Stimulated activated effector memory CD8-positive, alpha-beta T cell treated with anti-CD3 and anti-CD28 coated beads, Interleukin-12 subunit alpha, Interleukin-12 subunit beta, amount 100 ng/mL, for 72 hours (primary cell): Measurements from ENCODE around the gene PPA1.
"Not testable (repeated sequence)": the region's sequence is repeated elsewhere in the genome, so short reads cannot be mapped to it uniquely, and the experiment has no call there.

Source experiments
- ATAC-seq: fragments of 150-1000 bp; cut with Tn5 transposase; 2 replicates; pipeline ENCODE4 v1.10.0; 2021
- DNase-seq, 2 donors: peaks; one replicate each; pipeline ENCODE4 v3.0.0; 2021 to 2022; ENCODE audit warnings: low spot score in 2 of 2
- H3K27ac Mint-ChIP-seq: one replicate; pipeline ENCODE4 v1.8.0; 2022; ENCODE audit warnings: mild to moderate bottlenecking, mixed read lengths
- H3K36me3 Mint-ChIP-seq: one replicate; pipeline ENCODE4 v1.8.0; 2022; ENCODE audit warnings: mild to moderate bottlenecking, mixed read lengths
- H3K4me1 Mint-ChIP-seq: one replicate; pipeline ENCODE4 v1.8.0; 2022; ENCODE audit warnings: mixed read lengths
- H3K4me3 Mint-ChIP-seq: one replicate; pipeline ENCODE4 v1.8.0; 2022; ENCODE audit warnings: mild to moderate bottlenecking, mixed read lengths
- H3K9me3 Mint-ChIP-seq: one replicate; pipeline ENCODE4 v1.8.0; 2022; ENCODE audit warnings: mixed read lengths

PPA1 gene

DNA sequence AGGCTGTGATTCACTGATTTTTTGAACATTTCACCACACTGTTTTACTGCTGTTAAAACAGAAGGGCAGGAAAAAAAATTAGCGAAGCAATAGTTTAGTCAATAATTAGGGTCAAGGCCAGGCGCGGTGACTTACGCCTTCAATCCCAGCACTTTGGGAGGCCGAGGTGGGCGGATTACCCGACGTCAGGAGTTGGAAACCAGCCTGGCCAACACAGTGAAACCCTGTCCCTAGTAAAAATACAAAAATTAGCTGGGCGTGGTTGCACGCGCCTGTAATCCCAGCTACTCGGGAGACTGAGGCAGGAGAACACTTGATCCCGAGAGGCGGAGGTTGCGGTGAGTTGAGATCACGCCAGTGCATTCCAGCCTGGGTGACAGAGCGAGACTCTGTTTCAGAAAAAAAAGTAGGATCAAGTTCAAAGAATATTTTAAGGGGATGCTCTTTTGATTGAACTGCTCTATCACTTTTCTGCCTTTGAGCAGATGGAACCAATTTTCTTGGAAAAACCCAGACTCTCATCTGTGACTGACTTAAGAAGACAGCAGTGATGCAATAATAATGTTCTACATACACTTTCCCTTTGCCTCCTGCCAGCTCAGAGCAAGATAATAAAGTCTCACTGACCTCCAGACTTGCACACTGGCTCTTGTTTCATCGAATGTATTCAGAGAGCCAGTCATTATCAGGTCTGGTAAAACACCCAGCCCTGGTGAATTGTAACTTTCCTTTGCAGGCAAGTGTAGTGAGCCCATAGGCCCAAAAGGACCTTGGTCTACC is 1.6 kb upstream of the PPA1 start:
- Mint-ChIP-seq H3K4me1 (peaks cover 7% of the 10 kb centered on the region), H3K9me3 (no peaks in the 10 kb centered on the region), H3K4me3 (peak overlapping the region; percentile 88), H3K36me3 (peaks cover 23% of the 10 kb centered on the region), H3K27ac (no peak overlapping the region)
- no peak for ATAC-seq
- DNase-seq, result no peak

GRCh38 chr10:70233939-70234300 is 691 bp upstream of the PPA1 start:
- Mint-ChIP-seq H3K27ac (peak overlapping the region; percentile 89), H3K36me3 (peaks cover 32% of the 10 kb centered on the region), H3K9me3 (no peaks in the 10 kb centered on the region)

GRCh38 chr10:70232859-70233108 is 445 bp downstream of the PPA1 start:
- peak overlapping the region; percentile 88 for H3K4me3 Mint-ChIP-seq
- H3K4me1 Mint-ChIP-seq, result peaks cover 12% of the 10 kb centered on the region
- ATAC-seq (no peak), DNase-seq (no peak)
- peak overlapping the region; percentile 80 for H3K27ac Mint-ChIP-seq
- no peaks in the 10 kb centered on the region for H3K9me3 Mint-ChIP-seq
- H3K36me3 Mint-ChIP-seq, result peaks cover 44% of the 10 kb centered on the region

More at GRCh38 chr10:70233939-70234300, 691 bp upstream of the PPA1 start:
- DNase-seq, result no peak
- Mint-ChIP-seq H3K4me3 (peak overlapping the region; percentile 88), H3K4me1 (peaks cover 8% of the 10 kb centered on the region)
- ATAC-seq, result no peak

DNA sequence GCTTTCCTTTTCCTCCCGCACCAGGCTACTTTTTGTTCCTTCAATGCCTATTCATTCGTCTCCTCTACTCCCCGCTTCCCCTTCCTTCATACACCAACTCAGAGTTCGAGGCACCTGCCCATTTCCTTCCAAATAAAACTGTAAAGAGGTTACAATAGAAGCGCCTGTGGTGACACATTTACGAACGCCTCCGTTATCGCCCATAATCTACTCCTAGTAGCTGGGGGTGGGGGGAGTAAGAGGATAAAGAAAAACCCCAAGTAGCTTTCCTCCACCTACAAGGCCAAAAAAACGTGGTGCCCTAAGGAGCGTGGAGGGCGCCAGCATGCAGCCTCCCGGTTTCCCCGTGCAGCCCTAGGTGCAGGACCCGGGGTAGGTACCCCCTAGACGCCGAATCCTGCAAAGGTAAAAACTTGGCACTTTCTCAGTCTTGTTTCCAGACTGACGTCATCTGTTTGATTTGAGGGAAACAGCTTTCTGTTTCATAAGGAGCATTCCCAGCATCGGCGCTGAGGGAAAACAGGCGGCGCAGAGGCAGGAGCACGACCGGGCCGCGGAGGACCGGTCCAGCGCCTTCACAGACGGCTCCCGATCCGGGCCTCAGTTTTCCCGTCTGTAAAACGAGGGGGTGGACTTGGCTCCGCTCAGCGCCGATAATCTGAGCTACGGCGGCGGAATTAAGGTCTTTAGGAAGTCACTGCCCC is 922 bp downstream of the PPA1 start:
- H3K4me3 Mint-ChIP-seq, result peak overlapping the region; percentile 88
- no peaks in the 10 kb centered on the region for H3K9me3 Mint-ChIP-seq
- ATAC-seq (peak; percentile 20), DNase-seq (peak in 1 of 2 donors; percentile 71)
- peaks cover 12% of the 10 kb centered on the region for H3K4me1 Mint-ChIP-seq
- H3K36me3 Mint-ChIP-seq, result peaks cover 48% of the 10 kb centered on the region
- H3K27ac Mint-ChIP-seq, result peak overlapping the region; percentile 80

GRCh38 chr10:70228491-70228890 is 4.7 kb downstream of the PPA1 start:
- no peak overlapping the region for H3K4me3 Mint-ChIP-seq
- peaks cover 80% of the 10 kb centered on the region for H3K36me3 Mint-ChIP-seq
- peaks cover 30% of the 10 kb centered on the region for H3K4me1 Mint-ChIP-seq
- DNase-seq (no peak), ATAC-seq (no peak)
- H3K27ac Mint-ChIP-seq, result no peak overlapping the region
- H3K9me3 Mint-ChIP-seq, result no peaks in the 10 kb centered on the region

DNA sequence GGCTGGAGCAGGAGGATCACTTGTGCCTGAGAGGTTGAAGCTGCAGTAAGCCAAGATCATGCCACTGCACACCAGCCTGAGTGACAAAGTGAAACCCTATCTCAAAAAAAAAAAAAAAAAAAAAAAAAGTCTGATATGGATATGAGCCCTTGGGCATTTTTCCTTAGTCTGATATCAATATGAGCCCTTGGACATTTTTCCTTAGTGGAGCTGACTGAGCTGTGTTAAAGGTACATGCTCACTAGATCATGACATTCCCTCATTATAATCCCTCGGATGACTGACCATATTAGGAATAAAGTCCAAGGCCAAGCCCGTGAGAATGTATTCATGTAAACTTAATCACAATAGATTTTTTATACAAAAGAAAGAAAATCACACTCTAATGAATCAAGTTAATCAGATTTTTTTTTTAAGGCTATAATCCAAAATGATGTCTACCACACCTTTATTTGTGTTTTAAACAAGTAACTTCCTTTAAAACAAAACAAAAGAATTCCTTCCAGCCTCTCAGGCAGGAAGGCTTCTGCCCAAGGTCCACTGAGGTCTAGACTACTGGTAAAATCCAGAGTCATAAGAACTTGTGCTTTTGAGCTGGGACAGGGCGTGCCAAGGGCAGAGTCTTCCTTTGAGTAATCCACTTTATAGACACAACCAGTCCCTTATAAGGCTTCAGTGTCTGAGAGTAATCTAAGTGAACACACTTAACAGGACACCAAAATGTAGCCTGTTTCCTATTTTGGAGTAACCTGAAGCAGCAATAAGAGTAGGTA is 5.5 kb downstream of the PPA1 start:
- H3K9me3 Mint-ChIP-seq, result no peaks in the 10 kb centered on the region
- DNase-seq, result no peak

GRCh38 chr10:70223728-70224127 is 9.5 kb downstream of the PPA1 start:
- peaks cover 36% of the 10 kb centered on the region for H3K4me1 Mint-ChIP-seq
- no peak for ATAC-seq
- H3K36me3 Mint-ChIP-seq, result peaks cover 69% of the 10 kb centered on the region
- no peak overlapping the region for H3K27ac Mint-ChIP-seq
- DNase-seq, result no peak
- H3K4me3 Mint-ChIP-seq, result no peak overlapping the region
- no peaks in the 10 kb centered on the region for H3K9me3 Mint-ChIP-seq

More for the DNA sequence above, 5.5 kb downstream of the PPA1 start:
- ATAC-seq, result no peak
- peaks cover 35% of the 10 kb centered on the region for H3K4me1 Mint-ChIP-seq
- no peak overlapping the region for H3K27ac Mint-ChIP-seq
- H3K4me3 Mint-ChIP-seq, result no peak overlapping the region
- peaks cover 85% of the 10 kb centered on the region for H3K36me3 Mint-ChIP-seq

GRCh38 chr10:70222811-70223447 is 10.3 kb downstream of the PPA1 start:
- H3K27ac Mint-ChIP-seq, result peak overlapping the region; percentile 29
- ATAC-seq, H3K4me3 Mint-ChIP-seq, DNase-seq, H3K9me3 Mint-ChIP-seq: not testable (repeated sequence)
- H3K36me3 Mint-ChIP-seq, result peaks cover 69% of the 10 kb centered on the region
- peaks cover 34% of the 10 kb centered on the region for H3K4me1 Mint-ChIP-seq

- peaks cover 69% of the 10 kb centered on the region for H3K36me3 Mint-ChIP-seq
- ATAC-seq (no peak), DNase-seq (no peak)
- no peaks in the 10 kb centered on the region for H3K9me3 Mint-ChIP-seq
- no peak overlapping the region for H3K27ac Mint-ChIP-seq
- H3K4me3 Mint-ChIP-seq, result no peak overlapping the region
- peaks cover 34% of the 10 kb centered on the region for H3K4me1 Mint-ChIP-seq
These were observed 10.9 kb downstream of the PPA1 start for GRCh38 chr10:70222340-70222794.

DNA sequence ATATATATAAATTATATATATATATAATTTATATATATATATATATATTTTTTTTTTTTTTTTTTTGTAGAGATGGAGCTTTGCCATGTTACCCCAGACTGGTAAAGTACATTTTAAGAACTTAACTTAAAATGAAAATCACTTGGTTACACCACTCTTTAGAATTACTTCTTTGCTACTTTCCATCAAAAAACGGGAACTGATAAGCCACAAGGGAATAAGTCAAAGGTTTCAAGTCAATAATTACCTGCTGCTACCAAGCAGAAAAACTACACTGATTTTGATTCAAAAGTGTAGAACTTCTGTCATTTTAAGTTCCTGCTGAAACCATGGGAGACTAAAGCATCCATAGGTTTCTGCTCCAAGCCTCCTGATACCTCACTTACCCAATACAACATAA is 12.2 kb downstream of the PPA1 start:
- H3K36me3 Mint-ChIP-seq, result peaks cover 69% of the 10 kb centered on the region
- H3K4me3 Mint-ChIP-seq, result peak overlapping the region; percentile 3
- H3K27ac Mint-ChIP-seq, result peak overlapping the region; percentile 77
- peaks cover 33% of the 10 kb centered on the region for H3K4me1 Mint-ChIP-seq
- no peak for ATAC-seq
- H3K9me3 Mint-ChIP-seq, result no peaks in the 10 kb centered on the region
- no peak for DNase-seq

- ATAC-seq, result no peak
- peaks cover 100% of the 10 kb centered on the region for H3K36me3 Mint-ChIP-seq
- DNase-seq, result no peak
- H3K27ac Mint-ChIP-seq, result peak overlapping the region; percentile 69
- H3K4me3 Mint-ChIP-seq, result no peak overlapping the region
- no peaks in the 10 kb centered on the region for H3K9me3 Mint-ChIP-seq
- no peaks in the 10 kb centered on the region for H3K4me1 Mint-ChIP-seq
These were observed 20.4 kb downstream of the PPA1 start for GRCh38 chr10:70212879-70213278.

DNA sequence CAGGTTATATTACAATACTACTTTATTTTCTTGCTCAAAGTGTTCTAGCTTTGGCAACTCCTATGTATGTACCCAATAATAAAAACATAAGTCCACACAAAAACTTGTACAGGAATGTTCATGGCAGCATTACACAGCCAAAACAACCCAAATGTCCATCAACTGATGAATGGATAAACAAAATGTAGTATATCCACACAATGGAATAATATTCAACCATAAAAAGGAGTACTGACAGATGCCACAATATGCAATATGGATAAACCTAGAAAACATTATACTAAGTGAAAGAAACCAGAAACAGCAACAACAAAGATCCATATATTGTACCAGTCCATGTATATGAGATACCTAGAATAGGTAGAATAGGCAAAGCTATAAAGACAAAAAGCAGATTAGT is 21.0 kb downstream of the PPA1 start:
- DNase-seq (no peak), ATAC-seq (no peak)
- H3K36me3 Mint-ChIP-seq, result peaks cover 100% of the 10 kb centered on the region
- no peaks in the 10 kb centered on the region for H3K4me1 Mint-ChIP-seq
- no peak overlapping the region for H3K4me3 Mint-ChIP-seq
- no peaks in the 10 kb centered on the region for H3K9me3 Mint-ChIP-seq
- H3K27ac Mint-ChIP-seq, result peak overlapping the region; percentile 69

DNA sequence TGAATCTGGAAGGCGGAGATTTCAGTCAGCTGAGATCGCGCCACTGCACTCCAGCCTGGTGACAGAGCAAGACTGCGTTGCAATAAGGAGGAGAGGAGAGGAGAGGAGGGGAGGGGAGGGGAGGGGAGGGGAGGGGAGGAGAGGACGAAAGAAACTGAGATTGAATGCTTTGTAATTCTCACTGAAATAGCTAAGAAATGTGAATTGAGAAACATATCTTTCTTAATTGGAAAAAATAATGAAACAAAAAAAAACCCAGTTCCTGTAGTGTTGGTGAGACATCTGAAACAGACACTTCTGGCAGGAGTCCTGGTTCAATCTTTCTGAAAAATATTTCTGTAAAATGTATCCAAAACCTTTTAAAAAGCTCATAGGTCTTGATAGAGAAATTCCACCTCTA is 26.5 kb downstream of the PPA1 start:
- no peaks in the 10 kb centered on the region for H3K4me1 Mint-ChIP-seq
- H3K4me3 Mint-ChIP-seq, result no peak overlapping the region
- no peak for DNase-seq
- no peak for ATAC-seq
- peaks cover 100% of the 10 kb centered on the region for H3K36me3 Mint-ChIP-seq
- no peaks in the 10 kb centered on the region for H3K9me3 Mint-ChIP-seq
- H3K27ac Mint-ChIP-seq, result no peak overlapping the region

- peaks cover 15% of the 10 kb centered on the region for H3K4me1 Mint-ChIP-seq
- no peak overlapping the region for H3K4me3 Mint-ChIP-seq
- ATAC-seq (no peak), DNase-seq (no peak)
- H3K27ac Mint-ChIP-seq, result no peak overlapping the region
- H3K9me3 Mint-ChIP-seq, result no peaks in the 10 kb centered on the region
- peaks cover 99% of the 10 kb centered on the region for H3K36me3 Mint-ChIP-seq
These were observed 32.1 kb downstream of the PPA1 start for GRCh38 chr10:70201105-70201504.
